ENCODE measurements around the gene MCTP2. TPM values are rescaled to one million over a fixed set of nuclear protein-coding genes. Genes with fewer than 3 reads are reported as not detected.

Gene MCTP2
- total RNA-seq, 1 experiment from 2014 or later: 1.3 TPM

DNA sequence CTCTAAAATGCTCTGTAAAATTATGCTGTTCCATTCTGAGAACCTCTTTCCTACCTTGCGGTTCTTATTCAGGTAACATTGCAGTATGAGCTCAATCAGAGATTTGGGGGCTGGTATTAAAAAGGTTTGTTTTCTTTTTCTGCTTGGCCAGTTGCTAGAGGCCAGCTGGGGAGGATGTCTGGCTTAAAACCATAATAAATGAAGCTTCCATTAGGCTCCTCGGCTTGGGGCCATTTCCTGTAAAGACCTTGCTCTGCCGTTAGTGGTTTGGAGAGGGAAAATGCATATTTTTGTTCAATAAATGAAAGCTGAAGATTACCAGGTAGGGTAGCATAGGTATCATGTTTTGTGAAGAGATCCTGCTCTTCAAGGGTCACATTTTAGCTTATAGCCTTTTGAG lies 55.2 kb downstream of the MCTP2 start:
- peaks cover 12 to 20% of the 10 kb centered on the region in 2 experiments for H3K4me1 Mint-ChIP-seq

More for the DNA sequence above, 55.2 kb downstream of the MCTP2 start:
- Histone ChIP-seq H3K27me3 (ENCODE audit: insufficient read depth, low read length) (no peaks in the 10 kb centered on the region), H4K5ac (ENCODE audit: insufficient read length, low read depth, low read length) (no peak overlapping the region), H2BK12ac (ENCODE audit: insufficient read length, low read depth, low read length) (no peak overlapping the region), H3T11ph (ENCODE audit: low read length) (no peak overlapping the region), H3K4me1 (ENCODE audit: insufficient read depth, low read length) (peaks cover 4% of the 10 kb centered on the region; the same call in 1 of the 2 replicates), H3K18ac (ENCODE audit: insufficient read length, low read depth, low read length) (no peak overlapping the region), H2BK20ac (ENCODE audit: low read depth, low read length, poor library complexity, severe bottlenecking) (no peak overlapping the region), H3K9me3 (ENCODE audit: control insufficient read depth, low read depth, low read length) (no peaks in the 10 kb centered on the region), H2BK120ac (ENCODE audit: low read depth, low read length, poor library complexity, severe bottlenecking) (no peak overlapping the region), H3K23ac (ENCODE audit: insufficient read length, low read depth, low read length) (no peak overlapping the region), H2AK5ac (ENCODE audit: insufficient read length, low read length) (no peak overlapping the region), H2BK15ac (ENCODE audit: low read depth, low read length) (no peak overlapping the region), H3K79me2 (ENCODE audit: insufficient read depth, low read length) (no peaks in the 10 kb centered on the region), H3K9ac (ENCODE audit: extremely low read depth, insufficient read length, low read length) (no peak overlapping the region), H3K4ac (ENCODE audit: low read depth, low read length) (no peak overlapping the region), H3K4me2 (ENCODE audit: insufficient read depth, insufficient read length, low read length) (no peak overlapping the region), H4K20me1 (ENCODE audit: control insufficient read depth, insufficient read depth, insufficient read length) (no peaks in the 10 kb centered on the region), H3K56ac (ENCODE audit: insufficient read length, low read depth, low read length) (no peak overlapping the region), H3K23me2 (ENCODE audit: insufficient read length, low read depth, low read length, poor library complexity, severe bottlenecking) (no peaks in the 10 kb centered on the region), H3K79me1 (ENCODE audit: insufficient read depth, low read depth, low read length, poor library complexity, severe bottlenecking) (no peaks in the 10 kb centered on the region), H3K14ac (ENCODE audit: insufficient read depth, low read length) (no peak overlapping the region), H2AFZ (ENCODE audit: low read length) (no peak overlapping the region), H4K91ac (ENCODE audit: insufficient read length, low read depth, low read length) (no peak overlapping the region), H3K27ac (ENCODE audit: insufficient read length, low read depth, low read length) (no peak overlapping the region), H2BK5ac (ENCODE audit: insufficient read length, low read length) (no peak overlapping the region), H4K8ac (replicated peaks; ENCODE audit: insufficient read length, low read depth, low read length) (no peak overlapping the region)
- H3K9me3 Mint-ChIP-seq: peaks cover 3 to 5% of the 10 kb centered on the region in 2 experiments; a peak in 3 of 5 replicates
- H3K36me3 Mint-ChIP-seq (ENCODE audit: insufficient read depth in 1 of 3, low read depth in 3 of 3): peaks cover 0 to 9% (median 4%) of the 10 kb centered on the region in 3 experiments; a peak in 3 of 7 replicates
- H3K27ac Mint-ChIP-seq: peak overlapping the region in 1 of 3 experiments; percentile 57; a peak in 1 of 7 replicates
- H3K27me3 Mint-ChIP-seq (ENCODE audit: low read depth): no peaks in the 10 kb centered on the region
- no peak overlapping the region for H3K4me3 Mint-ChIP-seq
- DNase-seq: no peak
- WGBS (ENCODE audit: extremely low coverage, insufficient read length, low lambda C conversion rate): no CpG with 5 or more reads among the region's 3 CpGs
- TF ChIP-seq CTCF (conservative IDR thresholded peaks at IDR 0.05): no peak

All from H9 (cell line).